H9 (cell line): Measurements from ENCODE around the gene ARID1B. TPM values are rescaled to one million over a fixed set of nuclear protein-coding genes. Genes with fewer than 3 reads are reported as not detected.

ENCODE experiments used
- DNase-seq: peaks from one replicate; pipeline ENCODE4 v3.0.0-alpha.2; 2017
- H2AFZ ChIP-seq: one replicate; pipeline ENCODE4 v1.6.1; 2013; ENCODE audit warnings: mild to moderate bottlenecking, low read length, control low read depth, moderate library complexity
- H2AK5ac ChIP-seq: 2 replicates; pipeline ENCODE4 v1.6.1; 2013; ENCODE audit warnings: low read length, control low read depth, mixed read lengths; ENCODE audit not compliant: insufficient read length
- H2BK120ac ChIP-seq: one replicate; pipeline ENCODE4 v1.6.1; 2013; ENCODE audit warnings: low read depth, mild to moderate bottlenecking, low read length, control low read depth, inconsistent platforms; ENCODE audit not compliant: poor library complexity, severe bottlenecking
- H2BK12ac ChIP-seq: 2 replicates; pipeline ENCODE4 v1.6.1; 2013; ENCODE audit warnings: low read length, control low read depth, mixed read lengths, low read depth; ENCODE audit not compliant: insufficient read length
- H2BK15ac ChIP-seq: 2 replicates; pipeline ENCODE4 v1.6.1; 2013; ENCODE audit warnings: low read depth, low read length, control low read depth
- H2BK20ac ChIP-seq: one replicate; pipeline ENCODE4 v1.6.1; 2013; ENCODE audit warnings: low read depth, mild to moderate bottlenecking, low read length, control low read depth, inconsistent platforms; ENCODE audit not compliant: poor library complexity, severe bottlenecking
- H2BK5ac ChIP-seq: 2 replicates; pipeline ENCODE4 v1.6.1; 2013; ENCODE audit warnings: low read length, control low read depth, mixed read lengths; ENCODE audit not compliant: insufficient read length
- H3K14ac ChIP-seq: 2 replicates; pipeline ENCODE4 v1.6.1; 2013; ENCODE audit warnings: low read length, control low read depth; ENCODE audit not compliant: insufficient read depth
- H3K18ac ChIP-seq: 2 replicates; pipeline ENCODE4 v1.6.1; 2013; ENCODE audit warnings: low read depth, mild to moderate bottlenecking, mixed read lengths, low read length, control low read depth; ENCODE audit not compliant: insufficient read length
- H3K23ac ChIP-seq: 2 replicates; pipeline ENCODE4 v1.6.1; 2013; ENCODE audit warnings: low read length, control low read depth, mixed read lengths, low read depth; ENCODE audit not compliant: insufficient read length
- H3K23me2 ChIP-seq: 2 replicates; pipeline ENCODE4 v1.6.1; 2013; ENCODE audit warnings: low read depth, mild to moderate bottlenecking, mixed read lengths, low read length, control low read depth; ENCODE audit not compliant: insufficient read length, poor library complexity, severe bottlenecking
- H3K27ac ChIP-seq: 2 replicates; pipeline ENCODE4 v1.5.1; 2013; ENCODE audit warnings: low read length, control low read depth, mixed read lengths, low read depth; ENCODE audit not compliant: insufficient read length
- H3K27me3 ChIP-seq: 2 replicates; pipeline ENCODE4 v1.6.1; 2013; ENCODE audit warnings: low read length, control low read depth, inconsistent platforms; ENCODE audit not compliant: insufficient read depth
- H3K4ac ChIP-seq: 2 replicates; pipeline ENCODE4 v1.6.1; 2013; ENCODE audit warnings: low read depth, mild to moderate bottlenecking, control low read depth, inconsistent platforms, low read length, moderate library complexity
- H3K4me1 ChIP-seq: 2 replicates; pipeline ENCODE4 v1.6.1; 2013; ENCODE audit warnings: low read length, control low read depth, inconsistent platforms; ENCODE audit not compliant: insufficient read depth
- H3K4me2 ChIP-seq: 2 replicates; pipeline ENCODE4 v1.6.1; 2013; ENCODE audit warnings: low read length, control low read depth, mixed read lengths; ENCODE audit not compliant: insufficient read length, insufficient read depth
- H3K56ac ChIP-seq: 2 replicates; pipeline ENCODE4 v1.6.1; 2013; ENCODE audit warnings: low read depth, mild to moderate bottlenecking, mixed read lengths, low read length, control low read depth; ENCODE audit not compliant: insufficient read length
- H3K79me1 ChIP-seq: 2 replicates; pipeline ENCODE4 v1.6.1; 2013; ENCODE audit warnings: low read depth, mild to moderate bottlenecking, moderate library complexity, low read length, control low read depth, inconsistent platforms; ENCODE audit not compliant: insufficient read depth, poor library complexity, severe bottlenecking
- H3K79me2 ChIP-seq: 2 replicates; pipeline ENCODE4 v1.6.1; 2013; ENCODE audit warnings: low read length, control low read depth, inconsistent platforms; ENCODE audit not compliant: insufficient read depth
- H3K9ac ChIP-seq: 2 replicates; pipeline ENCODE4 v1.6.1; 2013; ENCODE audit warnings: low read length, control low read depth, mixed read lengths; ENCODE audit not compliant: insufficient read length; ENCODE audit errors: extremely low read depth
- H3K9me3 ChIP-seq: one replicate; pipeline ENCODE4 v1.6.1; 2013; ENCODE audit warnings: low read depth, low read length, inconsistent platforms; ENCODE audit not compliant: control insufficient read depth
- H3T11ph ChIP-seq: one replicate; pipeline ENCODE4 v1.6.1; 2013; ENCODE audit warnings: mild to moderate bottlenecking, low read length, control low read depth, inconsistent platforms
- H4K20me1 ChIP-seq: one replicate; pipeline ENCODE4 v1.6.1; 2013; ENCODE audit not compliant: control insufficient read depth, insufficient read length, insufficient read depth
- H4K5ac ChIP-seq: 2 replicates; pipeline ENCODE4 v1.6.1; 2013; ENCODE audit warnings: low read depth, mild to moderate bottlenecking, mixed read lengths, low read length, control low read depth; ENCODE audit not compliant: insufficient read length
- H4K8ac ChIP-seq: replicated peaks from 2 replicates; pipeline ENCODE4 v1.6.1; 2013; ENCODE audit warnings: low read length, control low read depth, mixed read lengths, low read depth; ENCODE audit not compliant: insufficient read length
- H4K91ac ChIP-seq: 2 replicates; pipeline ENCODE4 v1.6.1; 2013; ENCODE audit warnings: low read depth, mild to moderate bottlenecking, moderate library complexity, mixed read lengths, low read length, control low read depth; ENCODE audit not compliant: insufficient read length
- H3K27ac Mint-ChIP-seq, 3 experiments: 2 replicates in 2 of 3; 3 replicates in 1 of 3; pipeline ENCODE4 v1.8.0; 2020 to 2021; ENCODE audit warnings: mixed read lengths in 3 of 3, mild to moderate bottlenecking in 1 of 3, moderate library complexity in 1 of 3
- H3K27me3 Mint-ChIP-seq: 2 replicates; pipeline ENCODE4 v1.8.0; 2021; ENCODE audit warnings: low read depth, mild to moderate bottlenecking, moderate library complexity, mixed read lengths
- H3K36me3 Mint-ChIP-seq, 3 experiments: 2 replicates in 2 of 3; 3 replicates in 1 of 3; pipeline ENCODE4 v1.8.0; 2020 to 2021; ENCODE audit warnings: low read depth in 3 of 3, mixed read lengths in 3 of 3; ENCODE audit not compliant: insufficient read depth in 1 of 3
- H3K4me1 Mint-ChIP-seq, 2 experiments: 2 replicates each; pipeline ENCODE4 v1.8.0; 2020; ENCODE audit warnings: mixed read lengths in 2 of 2
- H3K4me3 Mint-ChIP-seq, 2 experiments: 2 replicates in 1 of 2; 3 replicates in 1 of 2; pipeline ENCODE4 v1.8.0; 2020 to 2021; ENCODE audit warnings: mild to moderate bottlenecking in 2 of 2, mixed read lengths in 2 of 2, moderate library complexity in 1 of 2
- H3K9me3 Mint-ChIP-seq, 2 experiments: 2 replicates in 1 of 2; 3 replicates in 1 of 2; pipeline ENCODE4 v1.8.0; 2020; ENCODE audit warnings: mild to moderate bottlenecking in 2 of 2, mixed read lengths in 2 of 2, moderate library complexity in 1 of 2
- WGBS: extraction: QIAGEN DNeasy Blood & Tissue Kit; methylation state at CpG from one replicate; pipeline ENCODE4 v1.1.7; 2013; ENCODE audit warnings: missing lambda C conversion rate, low lambda C conversion rate, mixed read lengths; ENCODE audit not compliant: insufficient read length; ENCODE audit errors: extremely low coverage; 5-methylcytosine and 5-hydroxymethylcytosine counted together
- total RNA-seq: library from RNA; stranded (reverse); gene quantifications from 2 replicates; pipeline ENCODE4 v1.2.1, GENCODE V29; 2021
- TF ChIP-seq, protein P1 (sequence below): fragments of 200-600 bp; sonication (generic); conservative IDR thresholded peaks from 3 replicates; pipeline ENCODE4 v1.8.0; 2021; ENCODE audit warnings: antibody characterized with exemption, mild to moderate bottlenecking

Gene ARID1B
- total RNA-seq, 1 experiment from 2014 or later: 88.2 TPM

DNA sequence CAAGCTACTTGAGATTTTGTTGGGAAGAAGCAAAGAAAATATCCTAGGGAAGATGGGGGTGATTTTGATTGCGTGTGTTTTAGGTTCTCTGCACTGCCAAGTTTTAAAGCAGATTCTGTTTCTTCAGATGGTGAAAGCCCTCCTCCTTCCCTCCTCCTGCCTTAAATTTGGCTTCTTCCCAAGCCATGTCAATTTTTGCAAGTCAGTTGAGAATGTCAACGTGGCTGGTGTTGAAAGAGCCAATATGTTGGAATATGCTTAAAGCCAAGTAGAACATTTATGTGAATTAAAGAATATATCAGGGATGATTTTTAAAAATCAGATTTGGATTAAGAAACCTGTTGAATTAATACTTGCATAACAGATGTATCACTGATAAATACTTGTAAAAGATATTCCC is 270.8 kb downstream of the ARID1B start:
- Histone ChIP-seq H4K5ac (no peak overlapping the region), H4K20me1 (no peaks in the 10 kb centered on the region), H4K91ac (no peak overlapping the region), H2BK5ac (no peak overlapping the region), H3K56ac (no peak overlapping the region), H2BK20ac (no peak overlapping the region), H3K27me3 (no peaks in the 10 kb centered on the region), H3K27ac (no peak overlapping the region), H3K9ac (no peak overlapping the region), H3K18ac (no peak overlapping the region), H4K8ac (no peak overlapping the region), H3K4me2 (no peak overlapping the region), H2BK15ac (no peak overlapping the region), H3T11ph (no peak overlapping the region), H3K79me2 (peaks cover 2% of the 10 kb centered on the region; the same call in 1 of the 2 replicates), H3K79me1 (peaks cover 2% of the 10 kb centered on the region), H2BK120ac (no peak overlapping the region), H3K9me3 (no peaks in the 10 kb centered on the region), H2BK12ac (no peak overlapping the region), H3K23ac (no peak overlapping the region), H2AK5ac (no peak overlapping the region), H3K4ac (no peak overlapping the region), H2AFZ (no peak overlapping the region), H3K14ac (no peak overlapping the region), H3K23me2 (no peaks in the 10 kb centered on the region), H3K4me1 (peaks cover 4% of the 10 kb centered on the region; the same call in 1 of the 2 replicates)
- TF ChIP-seq, protein P1, sequence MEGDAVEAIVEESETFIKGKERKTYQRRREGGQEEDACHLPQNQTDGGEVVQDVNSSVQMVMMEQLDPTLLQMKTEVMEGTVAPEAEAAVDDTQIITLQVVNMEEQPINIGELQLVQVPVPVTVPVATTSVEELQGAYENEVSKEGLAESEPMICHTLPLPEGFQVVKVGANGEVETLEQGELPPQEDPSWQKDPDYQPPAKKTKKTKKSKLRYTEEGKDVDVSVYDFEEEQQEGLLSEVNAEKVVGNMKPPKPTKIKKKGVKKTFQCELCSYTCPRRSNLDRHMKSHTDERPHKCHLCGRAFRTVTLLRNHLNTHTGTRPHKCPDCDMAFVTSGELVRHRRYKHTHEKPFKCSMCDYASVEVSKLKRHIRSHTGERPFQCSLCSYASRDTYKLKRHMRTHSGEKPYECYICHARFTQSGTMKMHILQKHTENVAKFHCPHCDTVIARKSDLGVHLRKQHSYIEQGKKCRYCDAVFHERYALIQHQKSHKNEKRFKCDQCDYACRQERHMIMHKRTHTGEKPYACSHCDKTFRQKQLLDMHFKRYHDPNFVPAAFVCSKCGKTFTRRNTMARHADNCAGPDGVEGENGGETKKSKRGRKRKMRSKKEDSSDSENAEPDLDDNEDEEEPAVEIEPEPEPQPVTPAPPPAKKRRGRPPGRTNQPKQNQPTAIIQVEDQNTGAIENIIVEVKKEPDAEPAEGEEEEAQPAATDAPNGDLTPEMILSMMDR: no peak
- Mint-ChIP-seq H3K4me3 (no peak overlapping the region), H3K27me3 (no peaks in the 10 kb centered on the region), H3K27ac (no peak overlapping the region; a peak in 1 of 7 replicates), H3K36me3 (no peaks in the 10 kb centered on the region; a peak in 1 of 7 replicates), H3K4me1 (peaks cover 20 to 24% of the 10 kb centered on the region in 2 experiments), H3K9me3 (no peaks in the 10 kb centered on the region)
- no peak for DNase-seq
- no CpG with 5 or more reads among the region's 2 CpGs for WGBS
